Lower lobe of right lung (tissue), 2 donors: Measurements from ENCODE around the gene FOXJ1. TPM values are rescaled to one million over a fixed set of nuclear protein-coding genes. Genes with fewer than 3 reads are reported as not detected.
A peak's percentile ranks its signal among the peaks of the same experiment; 100 is the strongest.

Experiments
- ATAC-seq, 2 donors: fragments of 200-7000 bp; cut with Tn5 transposase; one replicate each; pipeline ENCODE4 v1.9.1; 2020 to 2022; ENCODE audit warnings: mild to moderate bottlenecking in 2 of 2, moderate library complexity in 2 of 2
- DNase-seq: peaks from one replicate; pipeline ENCODE4 v3.0.0-alpha.2; 2020
- H3K27ac ChIP-seq: fragments of 200-600 bp; one replicate; pipeline ENCODE4 v1.8.0; 2022
- H3K27me3 ChIP-seq: fragments of 200-600 bp; one replicate; pipeline ENCODE4 v1.8.0; 2022; ENCODE audit warnings: low read depth
- H3K36me3 ChIP-seq: fragments of 200-600 bp; one replicate; pipeline ENCODE4 v1.8.0; 2022; ENCODE audit warnings: mild to moderate bottlenecking
- H3K4me1 ChIP-seq: fragments of 200-600 bp; one replicate; pipeline ENCODE4 v1.8.0; 2022
- H3K4me3 ChIP-seq: fragments of 200-600 bp; one replicate; pipeline ENCODE4 v1.8.0; 2022; ENCODE audit warnings: mild to moderate bottlenecking
- H3K9me3 ChIP-seq: fragments of 200-600 bp; one replicate; pipeline ENCODE4 v1.8.0; 2022
- CTCF ChIP-seq: fragments of 200-600 bp; IDR thresholded peaks from one replicate; pipeline ENCODE4 v1.8.0; 2022; ENCODE audit warnings: antibody characterized with exemption, mild to moderate bottlenecking
- intact Hi-C: fragments of 100-400 bp; cut with DNase I; formaldehyde crosslinking; loops from one replicate; pipeline ENCODE4 v1.11.0; 2022
- total RNA-seq: library from RNA; stranded (reverse); fragmentation: NEBNext Ultra II Directional; extraction: Animal tissue kit (Norgen Biotek cat#: 25700); gene quantifications from one replicate; pipeline ENCODE4 v1.2.1, GENCODE V29; 2021
- donor health status: DM: no; HTN: yes; CAD: no; lungs with severe emphysema.

FOXJ1 gene
- total RNA-seq, 1 donor from 2014 or later = 21.5 TPM

- H3K36me3 ChIP-seq = peaks cover 100% of the 10 kb centered on the region
- no peak for ATAC-seq
- DNase-seq = peak; percentile 17
- no peaks in the 10 kb centered on the region for H3K27me3 ChIP-seq
- H3K4me1 ChIP-seq = no peaks in the 10 kb centered on the region
- TF ChIP-seq CTCF = no peak
- no peak overlapping the region for H3K27ac ChIP-seq
- H3K9me3 ChIP-seq = no peaks in the 10 kb centered on the region
- intact Hi-C loops = no loop called here
- no peak overlapping the region for H3K4me3 ChIP-seq
Observed at GRCh38 chr17:76092526-76093413, 48.3 kb downstream of the FOXJ1 start.

DNA sequence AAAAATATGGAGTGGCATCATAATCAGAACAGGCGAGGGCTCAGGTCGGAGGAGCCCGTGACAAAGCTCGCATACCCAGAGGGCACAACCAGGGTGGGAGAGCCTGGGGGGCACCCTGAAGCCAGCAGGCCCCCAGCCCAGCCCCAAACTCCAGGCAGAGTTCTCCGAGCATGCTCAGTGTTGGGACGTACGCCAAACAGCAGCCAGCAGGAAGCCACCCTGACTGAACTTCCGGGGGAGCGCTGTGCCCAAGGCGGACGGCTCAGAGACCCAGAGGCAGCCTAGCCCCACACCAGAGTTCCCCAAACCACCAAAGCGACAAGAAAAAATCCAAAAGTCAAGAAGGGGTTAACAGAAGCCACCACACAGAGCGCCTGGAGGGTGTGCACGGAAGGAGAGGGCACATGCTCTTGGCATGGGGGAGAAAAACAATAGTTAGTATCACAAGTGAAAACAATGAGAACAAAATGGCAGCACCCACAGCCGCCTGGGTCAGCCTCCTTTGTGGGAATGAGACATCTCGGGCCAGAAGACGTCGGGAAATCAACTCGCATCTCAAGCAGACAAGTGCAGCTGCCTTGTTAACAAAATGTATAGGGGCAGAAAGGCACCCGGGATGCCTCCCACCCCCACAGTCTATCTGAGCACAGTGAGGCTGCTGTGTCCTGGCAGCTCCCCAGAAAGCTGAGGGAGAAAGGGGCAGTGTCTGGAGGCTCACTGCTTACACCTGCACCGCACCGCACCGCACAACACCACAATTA, 49.3 kb downstream of the FOXJ1 start:
- no peak for TF ChIP-seq CTCF
- H3K4me1 ChIP-seq = no peaks in the 10 kb centered on the region
- H3K27me3 ChIP-seq = no peaks in the 10 kb centered on the region
- no peak overlapping the region for H3K27ac ChIP-seq
- peaks cover 100% of the 10 kb centered on the region for H3K36me3 ChIP-seq
- intact Hi-C loops = no loop called here
- ATAC-seq (no peak), DNase-seq (peak; percentile 25)
- no peaks in the 10 kb centered on the region for H3K9me3 ChIP-seq
- no peak overlapping the region for H3K4me3 ChIP-seq

- Histone ChIP-seq H3K27me3 (no peaks in the 10 kb centered on the region), H3K36me3 (peaks cover 100% of the 10 kb centered on the region), H3K4me3 (no peak overlapping the region), H3K9me3 (no peaks in the 10 kb centered on the region), H3K27ac (no peak overlapping the region), H3K4me1 (no peaks in the 10 kb centered on the region)
- ATAC-seq = no peak
- no peak for TF ChIP-seq CTCF
- intact Hi-C loops = no loop called here
- peak; percentile 19 for DNase-seq
Observed at GRCh38 chr17:76090517-76091129, 50.4 kb downstream of the FOXJ1 start.

- Histone ChIP-seq H3K4me1 (no peaks in the 10 kb centered on the region), H3K4me3 (no peak overlapping the region), H3K9me3 (no peaks in the 10 kb centered on the region), H3K27me3 (no peaks in the 10 kb centered on the region), H3K27ac (no peak overlapping the region), H3K36me3 (peaks cover 100% of the 10 kb centered on the region)
- no peak for TF ChIP-seq CTCF
- ATAC-seq (no peak), DNase-seq (peak; percentile 33)
- intact Hi-C loops = no loop called here
Observed at GRCh38 chr17:76089680-76090516, 51.1 kb downstream of the FOXJ1 start.
